ENCODE measurements around the gene TNK2.
"Not testable (repeated sequence)": the region's sequence is repeated elsewhere in the genome, so short reads cannot be mapped to it uniquely, and the experiment has no call there.

DNA sequence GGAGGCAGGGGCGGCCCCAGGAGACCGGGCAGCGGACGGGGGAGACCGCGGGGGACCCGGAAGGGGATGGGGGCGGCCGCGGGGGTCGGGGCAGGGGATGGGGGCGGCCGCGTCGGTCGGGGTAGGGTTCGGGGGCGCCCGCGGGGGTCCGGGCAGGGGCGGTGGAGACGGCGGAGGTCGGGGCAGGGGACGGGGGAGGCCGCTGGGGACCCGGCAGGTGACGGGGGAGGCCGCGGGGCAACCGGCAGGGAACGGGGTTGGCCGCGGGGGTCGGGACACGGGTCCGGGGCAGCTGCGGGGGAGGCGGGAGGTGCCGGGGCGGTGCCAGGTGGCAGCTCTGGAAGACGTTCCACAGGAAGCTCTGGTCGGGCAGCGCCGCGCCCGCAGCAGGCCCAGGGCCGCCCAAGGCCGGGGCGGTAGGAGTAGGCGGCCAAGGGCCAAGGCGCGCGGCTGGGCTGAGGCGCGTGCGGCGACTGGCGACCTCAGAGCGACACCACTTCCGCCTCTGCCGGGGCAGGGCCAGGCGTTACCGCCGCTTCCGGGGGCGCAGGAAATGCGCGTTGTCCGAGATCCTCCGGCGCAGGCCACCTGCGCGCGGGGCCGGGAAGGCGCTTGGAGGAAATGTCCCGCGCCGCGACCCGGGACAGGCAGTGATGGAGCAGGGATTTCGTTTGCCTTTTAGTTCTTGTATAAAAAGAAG is 45.9 kb upstream of the TNK2 start:
- TF ChIP-seq, protein P1, sequence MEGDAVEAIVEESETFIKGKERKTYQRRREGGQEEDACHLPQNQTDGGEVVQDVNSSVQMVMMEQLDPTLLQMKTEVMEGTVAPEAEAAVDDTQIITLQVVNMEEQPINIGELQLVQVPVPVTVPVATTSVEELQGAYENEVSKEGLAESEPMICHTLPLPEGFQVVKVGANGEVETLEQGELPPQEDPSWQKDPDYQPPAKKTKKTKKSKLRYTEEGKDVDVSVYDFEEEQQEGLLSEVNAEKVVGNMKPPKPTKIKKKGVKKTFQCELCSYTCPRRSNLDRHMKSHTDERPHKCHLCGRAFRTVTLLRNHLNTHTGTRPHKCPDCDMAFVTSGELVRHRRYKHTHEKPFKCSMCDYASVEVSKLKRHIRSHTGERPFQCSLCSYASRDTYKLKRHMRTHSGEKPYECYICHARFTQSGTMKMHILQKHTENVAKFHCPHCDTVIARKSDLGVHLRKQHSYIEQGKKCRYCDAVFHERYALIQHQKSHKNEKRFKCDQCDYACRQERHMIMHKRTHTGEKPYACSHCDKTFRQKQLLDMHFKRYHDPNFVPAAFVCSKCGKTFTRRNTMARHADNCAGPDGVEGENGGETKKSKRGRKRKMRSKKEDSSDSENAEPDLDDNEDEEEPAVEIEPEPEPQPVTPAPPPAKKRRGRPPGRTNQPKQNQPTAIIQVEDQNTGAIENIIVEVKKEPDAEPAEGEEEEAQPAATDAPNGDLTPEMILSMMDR (tag by site-specific recombination; IDR thresholded peaks at IDR 0.05): not testable (repeated sequence)
- TF ChIP-seq, protein P2, sequence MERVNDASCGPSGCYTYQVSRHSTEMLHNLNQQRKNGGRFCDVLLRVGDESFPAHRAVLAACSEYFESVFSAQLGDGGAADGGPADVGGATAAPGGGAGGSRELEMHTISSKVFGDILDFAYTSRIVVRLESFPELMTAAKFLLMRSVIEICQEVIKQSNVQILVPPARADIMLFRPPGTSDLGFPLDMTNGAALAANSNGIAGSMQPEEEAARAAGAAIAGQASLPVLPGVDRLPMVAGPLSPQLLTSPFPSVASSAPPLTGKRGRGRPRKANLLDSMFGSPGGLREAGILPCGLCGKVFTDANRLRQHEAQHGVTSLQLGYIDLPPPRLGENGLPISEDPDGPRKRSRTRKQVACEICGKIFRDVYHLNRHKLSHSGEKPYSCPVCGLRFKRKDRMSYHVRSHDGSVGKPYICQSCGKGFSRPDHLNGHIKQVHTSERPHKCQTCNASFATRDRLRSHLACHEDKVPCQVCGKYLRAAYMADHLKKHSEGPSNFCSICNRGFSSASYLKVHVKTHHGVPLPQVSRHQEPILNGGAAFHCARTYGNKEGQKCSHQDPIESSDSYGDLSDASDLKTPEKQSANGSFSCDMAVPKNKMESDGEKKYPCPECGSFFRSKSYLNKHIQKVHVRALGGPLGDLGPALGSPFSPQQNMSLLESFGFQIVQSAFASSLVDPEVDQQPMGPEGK (tag by site-specific recombination; IDR thresholded peaks at IDR 0.05): not testable (repeated sequence)
- TF ChIP-seq ZNF211 (tag by site-specific recombination; IDR thresholded peaks at IDR 0.05; ENCODE audit: low read depth); ZNF121 (tag by site-specific recombination; IDR thresholded peaks at IDR 0.05); TRIM28 (IDR thresholded peaks at IDR 0.05; ENCODE audit: borderline replicate concordance, low read length); ZNF2 (tag by site-specific recombination; IDR thresholded peaks at IDR 0.05); ZNF658 (tag by site-specific recombination; IDR thresholded peaks at IDR 0.05); ZNF510 (tag by site-specific recombination; IDR thresholded peaks at IDR 0.05; ENCODE audit: insufficient replicate concordance); YY2 (tag by site-specific recombination; IDR thresholded peaks at IDR 0.05); YY1 (tag by site-specific recombination; IDR thresholded peaks at IDR 0.05); ZNF274 (IDR thresholded peaks at IDR 0.05; ENCODE audit: low read length); ZNF274 (tag by site-specific recombination; IDR thresholded peaks at IDR 0.05; ENCODE audit: borderline replicate concordance): not testable (repeated sequence)

All from HEK293 (cell line).